Sigmoid colon (tissue), 4 donors: ENCODE data around the gene DUT.

Experiments
- POLR2A ChIP-seq, 2 donors: fragments of 450-650 bp; IDR thresholded peaks; one replicate each; pipeline ENCODE4 v1.6.1; 2016; ENCODE audit warnings: antibody characterized with exemption in 2 of 2, mild to moderate bottlenecking in 2 of 2, moderate library complexity in 2 of 2
- POLR2AphosphoS5 ChIP-seq, 4 donors: sonication (generic); formaldehyde crosslinking; IDR thresholded peaks; one replicate each; pipeline ENCODE4 v1.6.1; 2017; ENCODE audit warnings: antibody characterized with exemption in 4 of 4
- TF ChIP-seq, protein P1 (sequence below), 4 experiments: fragments of 450-650 bp in 3 of 4; fragments of 200-600 bp in 1 of 4; IDR thresholded peaks; one replicate each; pipeline ENCODE4 v1.5.1; 2016 to 2019; ENCODE audit warnings: antibody characterized with exemption in 4 of 4, mild to moderate bottlenecking in 3 of 4, moderate library complexity in 2 of 4

DNA sequence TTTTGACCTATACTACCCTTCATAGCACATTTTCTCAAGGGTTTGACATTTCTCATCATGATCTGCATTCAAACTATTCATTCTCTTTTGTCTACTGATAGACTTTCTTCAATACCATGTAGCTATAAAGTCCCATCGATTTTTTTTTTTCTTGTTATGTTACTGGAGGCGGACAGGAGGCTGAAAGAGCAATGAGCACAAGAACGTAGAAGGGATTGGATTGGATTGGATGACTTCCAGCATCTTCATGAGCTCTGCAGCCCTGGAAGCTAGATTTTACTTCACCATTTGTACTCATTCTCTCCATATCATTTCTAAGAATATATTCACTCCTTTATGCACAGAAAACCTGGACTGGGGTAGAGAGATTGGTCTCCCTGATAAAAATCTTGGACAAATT lies 43.2 kb downstream of the DUT start:
- TF ChIP-seq, protein P1, sequence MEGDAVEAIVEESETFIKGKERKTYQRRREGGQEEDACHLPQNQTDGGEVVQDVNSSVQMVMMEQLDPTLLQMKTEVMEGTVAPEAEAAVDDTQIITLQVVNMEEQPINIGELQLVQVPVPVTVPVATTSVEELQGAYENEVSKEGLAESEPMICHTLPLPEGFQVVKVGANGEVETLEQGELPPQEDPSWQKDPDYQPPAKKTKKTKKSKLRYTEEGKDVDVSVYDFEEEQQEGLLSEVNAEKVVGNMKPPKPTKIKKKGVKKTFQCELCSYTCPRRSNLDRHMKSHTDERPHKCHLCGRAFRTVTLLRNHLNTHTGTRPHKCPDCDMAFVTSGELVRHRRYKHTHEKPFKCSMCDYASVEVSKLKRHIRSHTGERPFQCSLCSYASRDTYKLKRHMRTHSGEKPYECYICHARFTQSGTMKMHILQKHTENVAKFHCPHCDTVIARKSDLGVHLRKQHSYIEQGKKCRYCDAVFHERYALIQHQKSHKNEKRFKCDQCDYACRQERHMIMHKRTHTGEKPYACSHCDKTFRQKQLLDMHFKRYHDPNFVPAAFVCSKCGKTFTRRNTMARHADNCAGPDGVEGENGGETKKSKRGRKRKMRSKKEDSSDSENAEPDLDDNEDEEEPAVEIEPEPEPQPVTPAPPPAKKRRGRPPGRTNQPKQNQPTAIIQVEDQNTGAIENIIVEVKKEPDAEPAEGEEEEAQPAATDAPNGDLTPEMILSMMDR (IDR thresholded peaks at IDR 0.05) = no peak
- no peak for TF ChIP-seq POLR2AphosphoS5 (IDR thresholded peaks at IDR 0.05)
- no peak for TF ChIP-seq POLR2A (IDR thresholded peaks at IDR 0.05)
